Measurements from ENCODE around the gene NRXN3. TPM values are rescaled to one million over a fixed set of nuclear protein-coding genes. Genes with fewer than 3 reads are reported as not detected.

The NRXN3 gene
- total RNA-seq, 1 experiment from 2014 or later: not detected

DNA sequence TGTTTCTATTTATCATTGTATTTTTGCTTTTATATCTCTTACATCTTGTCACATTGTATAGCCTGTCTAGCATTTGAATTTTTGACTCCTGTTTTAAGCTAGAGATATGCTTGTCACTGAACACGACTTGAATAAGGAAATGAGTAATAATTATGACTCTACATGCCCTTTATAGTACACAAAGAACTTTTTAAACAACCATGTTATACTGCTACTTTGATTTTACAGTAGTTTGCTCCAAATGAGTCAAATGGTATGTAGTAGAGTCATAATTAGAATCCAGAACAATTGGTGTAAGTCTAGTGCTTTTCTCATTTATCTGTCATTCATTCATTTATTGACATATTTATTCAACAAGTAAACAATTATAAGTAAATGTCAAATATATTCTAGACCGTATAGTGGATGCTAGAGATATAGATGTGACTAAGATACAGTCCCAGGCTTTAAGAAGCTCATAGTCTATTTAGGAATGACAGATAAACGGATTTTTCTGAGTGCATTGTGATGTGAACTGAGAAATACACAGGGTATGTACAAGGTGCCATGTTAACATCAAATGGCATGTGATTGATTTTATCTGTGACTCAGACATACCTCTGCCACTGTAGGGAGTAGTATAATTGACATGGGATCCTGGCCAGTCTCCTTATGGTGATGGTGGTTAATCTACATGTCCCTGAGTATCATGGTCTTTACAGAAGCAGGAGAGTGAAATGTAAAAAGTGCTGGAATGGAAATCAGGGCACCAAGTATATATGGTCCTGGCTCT lies 1241.4 kb downstream of the NRXN3 start:
- Histone ChIP-seq H3K36me3 (ENCODE audit: control insufficient read depth in 1 of 2, insufficient read depth in 2 of 2, low read length in 2 of 2) (no peaks in the 10 kb centered on the region), H3K4me2 (ENCODE audit: low read length) (no peak overlapping the region)

More for the DNA sequence above, 1241.4 kb downstream of the NRXN3 start:
- TF ChIP-seq REST (IDR thresholded peaks at IDR 0.05; ENCODE audit: low read depth) (no peak), EZH2 (IDR thresholded peaks at IDR 0.05) (no peak), TCF7L2 (IDR thresholded peaks at IDR 0.05; ENCODE audit: borderline replicate concordance, extremely low read depth, insufficient read depth, insufficient read length) (no peak)
- ChIA-PET CTCF (no interaction called here), POLR2A (no interaction called here), RAD21 (ENCODE audit: low non-redundant PET in 1 of 2, low total read pairs in 2 of 2, uncharacterized antibody in 2 of 2, unreplicated experiment in 2 of 2) (no interaction called here)
- Histone ChIP-seq H3K27ac (ENCODE audit: low read depth, low read length) (no peak overlapping the region), H3K9me3 (ENCODE audit: control insufficient read depth in 1 of 2, insufficient read depth in 1 of 2, low read depth in 1 of 2, low read length in 2 of 2) (peaks cover 8 to 16% of the 10 kb centered on the region in 2 experiments; a peak in 2 of 4 replicates), H2AFZ (ENCODE audit: low read depth, low read length, poor library complexity, severe bottlenecking) (no peak overlapping the region), H4K20me1 (ENCODE audit: insufficient read depth) (no peaks in the 10 kb centered on the region), H3K4me1 (ENCODE audit: control insufficient read depth in 1 of 2, insufficient read depth in 2 of 2, low read length in 2 of 2) (no peaks in the 10 kb centered on the region), H3K9me2 (ENCODE audit: insufficient read depth) (no peaks in the 10 kb centered on the region), H3K9ac (ENCODE audit: low read length) (no peak overlapping the region), H3K27me3 (ENCODE audit: insufficient read depth, low read length) (no peaks in the 10 kb centered on the region), H3K4me3 (replicated peaks in 1 of 2; ENCODE audit: low read depth in 1 of 2, low read length in 2 of 2) (no peak overlapping the region), H3K79me2 (ENCODE audit: insufficient read depth, low read length) (no peaks in the 10 kb centered on the region)
- intact Hi-C loops (cut with micrococcal nuclease): no loop called here
- ATAC-seq: no peak
- DNase-seq (ENCODE audit: low read depth, low spot score): no peak
- no TSS peak for BruUV-seq (replicated peaks)

All from HCT116 (cell line).